ENCODE data around the gene ARHGAP21.
A peak's percentile ranks its signal among the peaks of the same experiment; 100 is the strongest.
"Not testable (repeated sequence)": the region's sequence is repeated elsewhere in the genome, so short reads cannot be mapped to it uniquely, and the experiment has no call there.

ARHGAP21 gene

DNA sequence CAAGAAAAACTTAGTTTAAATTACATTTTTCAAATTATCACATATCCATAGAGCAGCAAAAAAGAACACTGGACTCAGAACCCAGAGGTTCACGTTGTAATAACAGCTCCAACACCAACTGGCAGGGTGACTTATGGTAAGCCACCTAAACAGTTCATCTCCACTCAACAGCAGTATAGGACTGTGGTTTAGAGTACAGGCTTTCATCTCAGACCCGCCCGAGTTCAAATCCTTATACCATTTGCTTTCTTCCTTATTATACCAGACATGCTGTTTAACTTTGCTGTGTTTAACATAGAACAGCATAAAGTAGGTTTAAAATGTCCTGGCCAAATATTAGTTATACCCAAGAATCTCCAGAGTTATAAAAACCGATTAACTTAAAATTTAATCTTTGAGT is 97.9 kb downstream of the ARHGAP21 start:
- DNase-seq (ENCODE audit: low read depth): no peak

DNA sequence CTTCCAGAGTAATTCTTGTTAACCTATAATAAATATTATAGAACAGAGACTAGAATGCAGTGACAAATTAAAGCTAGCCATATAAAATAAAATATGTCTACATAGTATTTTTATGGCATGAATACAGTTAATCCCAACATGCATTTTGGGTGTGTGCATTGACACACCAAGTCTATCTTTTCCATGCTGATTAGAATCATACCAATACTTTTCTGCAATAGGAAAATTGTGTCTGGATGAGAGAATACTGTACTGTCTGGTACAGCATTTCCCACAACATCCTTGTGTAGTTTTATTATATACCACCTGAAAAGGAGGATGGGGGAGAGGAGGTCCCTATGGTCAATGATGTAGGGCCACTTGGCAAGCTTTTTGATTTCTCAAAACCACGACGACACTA is 100.3 kb downstream of the ARHGAP21 start:
- no peak for DNase-seq (ENCODE audit: low read depth)

DNA sequence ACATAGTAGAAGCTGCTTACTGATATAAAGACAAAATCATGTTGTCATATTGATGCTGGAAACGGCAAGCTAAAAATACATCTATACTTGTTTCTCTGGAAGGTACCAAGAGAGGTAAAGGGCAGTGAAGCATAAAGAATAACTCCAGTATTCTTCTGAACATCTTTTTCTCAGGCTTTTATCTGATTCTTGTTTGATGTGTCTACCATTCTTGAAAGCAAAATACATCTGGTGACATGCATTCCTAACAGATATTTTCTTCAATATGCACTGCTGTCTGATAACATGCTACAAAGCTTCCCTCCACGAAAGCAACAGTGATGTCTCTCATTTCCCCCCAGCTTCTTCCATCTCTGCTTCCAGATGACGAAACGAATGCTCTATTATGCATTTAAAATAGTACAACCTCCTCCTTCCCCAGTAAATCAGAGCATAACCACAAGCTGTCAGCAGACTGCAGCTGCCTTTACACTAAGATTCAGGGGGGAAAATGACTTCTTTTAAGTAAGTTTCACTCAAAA is 100.8 kb downstream of the ARHGAP21 start:
- no peak for DNase-seq (ENCODE audit: low read depth)

GRCh38 chr10:24621035-24621795 is 102.5 kb downstream of the ARHGAP21 start:
- not testable (repeated sequence) for DNase-seq (ENCODE audit: low read depth)

- DNase-seq (ENCODE audit: low read depth): not testable (repeated sequence)
Observed at GRCh38 chr10:24619994-24620310, 103.7 kb downstream of the ARHGAP21 start.

- DNase-seq (ENCODE audit: low read depth): not testable (repeated sequence)
Observed at GRCh38 chr10:24619291-24619993, 104.2 kb downstream of the ARHGAP21 start.

GRCh38 chr10:24618401-24618800 is 105.3 kb downstream of the ARHGAP21 start:
- no peak for DNase-seq (ENCODE audit: low read depth)

- DNase-seq (ENCODE audit: low read depth): peak; percentile 68
Observed at GRCh38 chr10:24617771-24618396, 105.8 kb downstream of the ARHGAP21 start.

GRCh38 chr10:24616536-24616935 is 107.2 kb downstream of the ARHGAP21 start:
- peak; percentile 76 for DNase-seq (ENCODE audit: low read depth)

- DNase-seq (ENCODE audit: low read depth): no peak
Observed at GRCh38 chr10:24606021-24606420, 117.7 kb downstream of the ARHGAP21 start.

- no peak for DNase-seq (ENCODE audit: low read depth)
Observed at GRCh38 chr10:24605141-24605540, 118.5 kb downstream of the ARHGAP21 start.

- peak; percentile 72 for DNase-seq (ENCODE audit: low read depth)
Observed at GRCh38 chr10:24603333-24603732, 120.4 kb downstream of the ARHGAP21 start.

- DNase-seq (ENCODE audit: low read depth): no peak
Observed at GRCh38 chr10:24597961-24598360, 125.7 kb downstream of the ARHGAP21 start.

GRCh38 chr10:24597426-24597825 is 126.3 kb downstream of the ARHGAP21 start:
- no peak for DNase-seq (ENCODE audit: low read depth)

DNA sequence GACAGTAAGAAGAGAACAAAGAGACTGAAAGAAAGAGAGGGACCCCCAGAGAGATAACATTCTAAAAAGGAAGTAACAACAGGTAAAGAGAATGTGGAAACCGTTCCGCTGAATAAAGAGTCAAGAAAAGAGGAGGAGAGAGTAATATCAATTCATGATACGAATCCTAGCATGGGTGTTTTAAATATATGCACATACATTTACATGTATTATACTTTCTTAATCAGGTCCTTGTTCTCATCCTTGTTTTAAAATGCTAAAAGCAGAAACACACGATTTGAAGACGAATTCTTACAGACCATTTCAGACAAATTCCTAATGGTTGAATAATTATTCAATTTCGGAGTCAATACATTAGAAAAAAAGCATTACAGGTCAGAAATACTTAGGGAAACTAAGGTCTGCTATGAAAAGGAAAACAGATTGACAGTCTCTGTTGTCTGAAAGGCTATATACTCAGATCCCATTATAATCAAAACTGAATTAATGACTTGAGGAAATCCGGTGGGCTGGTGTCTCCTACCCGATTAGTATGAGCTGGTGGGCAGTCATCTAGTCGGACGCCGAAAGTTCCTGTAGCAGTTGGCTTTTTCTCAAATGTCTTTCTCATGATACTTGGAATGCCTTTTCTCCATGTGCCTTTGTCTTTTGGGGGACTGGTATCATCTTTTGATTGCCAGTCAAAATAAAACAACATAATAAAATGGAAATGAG is 127.3 kb downstream of the ARHGAP21 start:
- no peak for DNase-seq (ENCODE audit: low read depth)

DNA sequence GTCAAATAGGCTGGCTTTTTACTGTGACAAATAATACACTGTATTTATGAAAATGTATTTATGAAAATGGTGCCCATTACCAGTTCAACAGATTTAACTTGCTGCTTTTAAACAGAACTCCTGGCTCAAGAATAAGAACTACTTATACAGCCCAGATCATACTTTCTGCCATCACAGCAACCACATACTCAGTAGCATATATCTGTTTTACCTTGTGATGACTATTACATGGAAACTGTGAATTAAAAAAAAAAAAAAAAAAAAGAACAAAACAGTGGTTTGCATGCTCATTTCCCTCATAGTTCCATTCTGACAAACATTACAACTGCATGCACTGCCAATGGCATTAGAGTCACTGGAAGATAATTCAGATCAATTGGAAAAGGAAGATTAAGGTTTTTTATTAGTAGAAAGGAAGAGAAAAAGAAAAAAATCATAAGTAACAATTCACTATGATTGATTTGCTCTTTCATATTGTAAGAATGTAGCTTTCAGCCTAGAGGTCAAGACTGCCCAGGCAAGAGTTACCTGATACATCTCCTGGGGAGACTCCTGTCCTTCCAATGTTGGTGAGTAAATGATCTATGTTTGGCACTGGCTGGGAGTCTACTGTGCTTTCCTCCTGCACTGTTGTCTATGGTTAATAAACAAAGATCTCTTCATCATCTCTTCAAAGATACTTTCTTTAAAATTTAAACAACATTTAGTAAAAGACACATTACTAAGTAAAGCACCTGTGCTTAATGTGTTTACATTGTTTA is 132.8 kb downstream of the ARHGAP21 start:
- no peak for DNase-seq (ENCODE audit: low read depth)

DNA sequence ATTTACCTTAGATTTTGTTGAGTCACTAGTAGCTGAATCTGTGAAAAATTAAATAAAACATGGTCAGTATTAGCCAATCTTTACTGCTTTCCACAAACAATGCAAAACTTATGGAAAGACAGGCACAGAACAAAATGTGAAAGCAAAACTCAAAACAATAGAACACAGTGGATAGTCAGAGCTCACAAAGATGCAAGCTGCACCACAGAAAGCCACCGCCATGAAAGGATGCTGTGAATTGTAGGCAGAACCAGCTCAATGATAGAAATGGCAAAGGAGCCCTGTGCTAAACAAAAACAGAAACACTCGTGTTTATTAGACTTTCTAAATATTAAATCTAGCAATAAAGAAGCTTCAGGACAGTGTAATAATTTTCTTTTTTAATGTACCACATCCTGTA is 134.4 kb downstream of the ARHGAP21 start:
- DNase-seq (ENCODE audit: low read depth): no peak

DNA sequence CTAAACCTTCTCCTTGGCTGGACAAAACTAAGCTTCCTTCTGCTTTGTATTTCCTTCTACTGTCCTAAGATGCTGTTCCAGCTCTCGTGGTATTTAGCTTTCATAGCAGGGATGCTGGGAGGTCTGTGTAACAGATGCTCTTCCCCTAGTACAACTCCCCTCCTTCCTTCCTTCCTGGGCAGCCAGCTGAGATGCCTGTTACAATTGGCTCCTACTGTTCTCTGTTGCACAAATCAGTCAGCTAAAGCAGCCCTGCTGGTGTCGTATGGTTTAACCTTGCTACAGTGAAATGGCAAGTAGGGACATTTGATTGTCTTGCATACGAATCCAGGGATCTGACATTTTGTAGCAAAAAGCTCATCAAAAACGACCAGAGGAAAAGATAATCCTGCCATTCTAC is 143.8 kb downstream of the ARHGAP21 start:
- no peak for DNase-seq (ENCODE audit: low read depth)

DNA sequence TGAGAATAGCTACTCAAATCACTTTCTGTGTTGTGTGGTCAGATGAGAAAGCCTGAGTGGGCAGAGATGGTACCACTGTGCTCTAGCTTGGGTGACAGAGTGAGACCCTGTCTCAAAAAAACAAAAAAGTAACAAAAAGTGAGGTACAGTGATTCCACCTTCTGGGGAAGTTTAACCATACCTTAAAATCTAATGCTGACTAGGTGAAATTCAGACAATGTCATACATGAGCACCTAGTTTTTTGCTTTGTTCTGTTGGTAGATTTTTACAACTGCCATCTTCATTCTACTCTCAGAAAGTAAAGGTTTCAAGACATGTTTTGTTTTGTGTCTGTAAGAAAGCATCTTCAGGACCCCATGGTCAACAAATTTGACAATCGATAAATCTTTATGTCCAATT is 144.2 kb downstream of the ARHGAP21 start:
- no peak for DNase-seq (ENCODE audit: low read depth)

DNA sequence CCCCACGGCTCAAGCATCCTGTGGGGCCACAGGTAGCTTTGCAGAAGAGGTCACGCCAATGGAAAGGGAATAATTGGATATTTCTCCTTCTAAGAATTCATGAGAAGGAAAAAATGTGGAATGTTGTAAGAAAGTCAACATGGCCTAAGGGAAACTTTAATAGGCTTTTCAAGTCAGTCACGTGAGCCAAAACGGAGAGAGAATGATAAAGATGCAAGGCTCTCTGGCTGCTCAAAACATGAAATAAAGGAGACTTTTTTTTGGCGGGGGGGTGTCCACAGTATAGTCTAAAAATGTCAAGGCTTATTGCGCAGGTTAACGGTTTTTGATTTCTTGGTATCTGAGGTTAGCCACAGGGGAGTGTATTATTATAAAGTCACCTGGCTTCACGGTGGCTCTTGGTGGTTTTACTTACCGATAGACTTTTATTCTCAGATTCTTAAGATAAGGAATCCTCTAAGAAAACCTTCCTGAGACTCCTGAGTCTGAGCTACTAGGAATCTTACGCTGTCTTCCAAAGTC is 148.1 kb downstream of the ARHGAP21 start:
- no peak for DNase-seq (ENCODE audit: low read depth)

- no peak for DNase-seq (ENCODE audit: low read depth)
Observed at GRCh38 chr10:24574578-24575155, 149.0 kb downstream of the ARHGAP21 start.
